HK-2 (cell line): ENCODE results near the gene ZNF521.

Experiments
- DNase-seq: peaks from one replicate; pipeline ENCODE4 v3.0.0-alpha.2; 2018; ENCODE audit not compliant: unreplicated experiment

Gene ZNF521

GRCh38 chr18:25250474-25250851 lies 101.5 kb downstream of the ZNF521 start:
- DNase-seq, result no peak

- DNase-seq, result no peak
Observed at GRCh38 chr18:25248755-25249154, 103.2 kb downstream of the ZNF521 start.

DNA sequence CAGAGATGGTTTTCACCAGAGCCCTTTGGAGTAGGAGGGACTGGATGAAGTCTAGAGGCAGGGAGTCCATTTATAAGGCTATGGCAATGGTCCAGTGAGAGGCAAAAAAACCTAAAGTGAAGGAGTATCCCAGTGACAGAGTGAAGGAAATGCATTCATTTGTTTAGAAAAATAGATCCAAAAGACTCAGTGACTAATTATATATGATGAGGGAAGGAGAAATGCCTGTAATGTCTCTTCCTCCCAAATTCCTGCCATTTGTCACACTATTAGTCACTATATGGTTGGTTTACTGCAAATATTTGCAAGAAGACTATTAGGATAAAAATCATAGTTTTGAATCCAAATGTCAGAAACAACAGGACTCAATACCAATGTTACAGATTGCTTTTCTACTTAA lies 104.2 kb downstream of the ZNF521 start:
- DNase-seq, result no peak

DNA sequence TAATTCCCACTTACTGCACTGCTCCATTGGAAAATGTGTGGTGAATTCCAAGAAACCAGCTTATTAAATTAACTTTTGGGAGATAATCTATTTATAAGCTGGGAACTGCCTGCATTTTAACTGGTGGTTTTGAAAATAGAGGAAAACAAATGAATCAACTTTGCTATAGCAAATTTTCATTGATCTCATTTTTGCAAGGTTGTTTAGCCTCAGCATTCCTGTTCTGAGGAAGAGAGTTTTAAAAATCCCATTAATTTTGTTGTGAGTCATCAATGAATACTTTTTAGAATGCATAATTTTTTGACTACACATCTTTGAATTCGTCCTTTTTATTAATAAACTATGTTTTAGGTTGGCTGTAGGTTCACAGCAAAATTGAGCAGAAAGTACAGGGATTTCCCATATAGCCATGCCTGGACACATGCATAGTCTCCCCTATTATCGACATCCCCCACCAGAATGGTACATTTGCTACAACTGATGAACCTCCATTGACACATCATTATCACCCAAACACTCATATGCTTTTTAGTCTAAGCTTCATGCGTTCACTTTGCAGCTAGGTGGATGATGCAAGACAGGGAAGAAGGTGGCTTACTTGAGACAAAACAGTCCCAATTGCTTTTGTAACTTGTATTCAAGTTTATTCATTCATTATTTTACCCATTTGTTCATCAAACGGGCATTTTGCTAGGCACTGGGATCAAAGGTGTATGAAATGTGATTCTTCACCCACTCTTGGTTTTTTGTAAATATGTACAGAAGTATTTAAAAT lies 106.9 kb downstream of the ZNF521 start:
- no peak for DNase-seq

DNA sequence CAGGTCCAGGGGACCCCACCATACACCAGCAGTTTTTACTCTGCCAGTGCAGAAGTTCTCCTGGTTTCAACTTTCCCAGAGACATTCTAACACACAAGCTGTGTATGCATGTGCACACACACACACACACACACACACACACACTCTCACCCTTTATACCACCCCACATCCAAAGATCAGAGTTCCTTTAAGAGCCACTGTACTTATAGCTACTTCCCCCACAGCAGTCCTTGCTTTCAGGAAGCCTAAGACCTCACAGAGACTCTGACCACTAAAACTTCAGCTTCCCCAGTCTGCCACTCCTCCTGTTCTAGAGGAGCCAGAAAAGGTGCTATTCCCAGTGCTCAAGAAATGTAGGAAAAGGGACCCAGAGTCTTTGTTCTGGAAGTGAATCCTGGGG lies 107.8 kb downstream of the ZNF521 start:
- no peak for DNase-seq

GRCh38 chr18:25243754-25244153 lies 108.2 kb downstream of the ZNF521 start:
- DNase-seq, result no peak

- no peak for DNase-seq
Observed at GRCh38 chr18:25243257-25243656, 108.7 kb downstream of the ZNF521 start.

DNA sequence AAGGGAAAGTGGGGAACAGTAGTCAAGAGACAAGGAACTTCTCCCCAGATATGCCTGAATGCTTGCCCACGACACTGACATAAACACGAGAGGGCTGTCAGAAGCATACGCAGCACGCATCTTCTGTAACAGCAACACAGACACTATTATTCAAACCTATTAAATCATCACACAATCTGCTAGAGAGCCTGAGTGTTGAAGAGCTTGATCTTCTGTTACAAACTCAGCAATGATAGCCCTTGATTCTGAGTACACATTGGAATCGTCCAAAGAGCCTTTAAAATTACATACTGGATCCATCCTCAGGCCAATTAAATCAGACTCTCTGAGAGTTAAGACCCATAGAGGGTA lies 111.6 kb downstream of the ZNF521 start:
- no peak for DNase-seq

- DNase-seq, result no peak
Observed at GRCh38 chr18:25239581-25240419, 112.2 kb downstream of the ZNF521 start.

DNA sequence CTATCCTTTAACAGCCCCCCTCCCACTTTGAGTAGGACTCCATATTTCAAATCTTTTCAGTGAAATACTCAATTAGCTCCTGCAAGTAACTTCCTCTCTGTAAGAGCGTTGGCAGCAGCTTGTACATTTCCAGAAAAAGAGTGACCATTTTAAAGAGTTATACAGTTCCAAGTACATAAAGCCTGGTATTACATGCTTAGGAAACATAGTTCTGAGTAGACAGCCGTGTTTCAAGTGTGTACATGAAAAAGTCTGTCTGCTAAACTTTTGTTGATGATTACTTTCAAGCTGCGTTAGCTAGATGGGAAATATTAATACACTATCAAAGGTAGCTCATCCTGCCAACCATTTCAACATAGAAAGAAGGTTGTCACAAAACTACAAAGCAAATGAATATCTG lies 112.8 kb downstream of the ZNF521 start:
- no peak for DNase-seq

DNA sequence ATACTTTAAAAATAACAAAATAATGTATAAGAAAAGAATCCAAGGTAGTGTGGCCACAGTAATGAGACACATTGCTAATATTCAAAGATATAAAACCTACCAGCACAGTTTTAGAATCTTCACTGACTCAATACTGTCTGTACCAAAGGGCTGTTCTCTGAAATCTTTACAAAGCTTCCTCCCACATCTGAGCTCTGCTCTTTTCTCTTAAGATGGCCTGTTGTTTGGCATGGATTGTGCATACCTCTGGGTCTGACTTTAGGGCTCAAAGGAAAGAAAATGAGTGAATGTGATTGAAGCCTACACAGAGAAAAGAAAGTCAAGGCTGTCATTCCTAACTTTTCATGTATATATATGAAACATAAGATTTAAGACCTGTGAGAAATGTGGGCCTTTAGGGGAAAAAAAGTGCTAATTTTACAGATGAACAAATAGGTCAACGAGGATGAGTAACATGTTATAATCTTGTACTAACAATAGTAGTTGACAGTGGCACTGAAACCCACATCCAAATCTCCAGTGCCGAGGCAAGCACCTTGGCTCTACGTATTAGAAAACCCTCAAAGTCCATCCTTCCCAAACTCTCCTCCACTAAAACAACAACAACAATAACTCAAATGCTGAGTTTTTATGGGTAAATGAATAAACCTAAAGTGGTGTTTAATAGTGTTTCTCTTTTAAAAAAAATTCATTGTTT lies 114.2 kb downstream of the ZNF521 start:
- no peak for DNase-seq

- no peak for DNase-seq
Observed at GRCh38 chr18:25236736-25237135, 115.2 kb downstream of the ZNF521 start.

- no peak for DNase-seq
Observed at GRCh38 chr18:25235401-25236042, 116.4 kb downstream of the ZNF521 start.

DNA sequence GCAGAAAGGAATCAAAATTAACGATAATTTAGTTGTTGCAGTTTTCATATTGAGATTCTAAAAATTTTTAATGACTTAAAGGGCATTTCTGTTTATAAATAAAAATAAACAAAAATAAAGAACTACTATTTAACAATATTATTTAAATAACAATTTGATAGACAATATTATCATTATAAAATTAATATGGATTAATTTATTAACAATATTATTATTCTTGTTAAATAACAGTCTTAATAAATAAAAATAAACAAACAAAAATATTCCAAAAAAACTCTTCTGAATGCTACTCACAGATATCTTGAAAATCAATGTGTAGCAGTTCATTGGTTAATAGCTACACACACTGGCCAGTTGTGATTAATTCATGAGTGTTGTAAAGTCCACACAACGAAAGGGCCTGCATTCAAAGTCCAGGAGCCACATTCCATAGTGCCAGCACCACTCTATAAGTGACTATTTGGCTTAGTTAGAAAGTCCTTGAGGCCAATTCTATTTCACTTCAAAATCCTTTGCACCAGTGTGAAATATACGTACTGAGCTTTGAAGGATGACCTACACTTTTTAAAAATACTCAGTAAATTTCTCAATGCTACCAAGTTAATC lies 117.1 kb downstream of the ZNF521 start:
- no peak for DNase-seq

- DNase-seq, result no peak
Observed at GRCh38 chr18:25234322-25234639, 117.7 kb downstream of the ZNF521 start.

DNA sequence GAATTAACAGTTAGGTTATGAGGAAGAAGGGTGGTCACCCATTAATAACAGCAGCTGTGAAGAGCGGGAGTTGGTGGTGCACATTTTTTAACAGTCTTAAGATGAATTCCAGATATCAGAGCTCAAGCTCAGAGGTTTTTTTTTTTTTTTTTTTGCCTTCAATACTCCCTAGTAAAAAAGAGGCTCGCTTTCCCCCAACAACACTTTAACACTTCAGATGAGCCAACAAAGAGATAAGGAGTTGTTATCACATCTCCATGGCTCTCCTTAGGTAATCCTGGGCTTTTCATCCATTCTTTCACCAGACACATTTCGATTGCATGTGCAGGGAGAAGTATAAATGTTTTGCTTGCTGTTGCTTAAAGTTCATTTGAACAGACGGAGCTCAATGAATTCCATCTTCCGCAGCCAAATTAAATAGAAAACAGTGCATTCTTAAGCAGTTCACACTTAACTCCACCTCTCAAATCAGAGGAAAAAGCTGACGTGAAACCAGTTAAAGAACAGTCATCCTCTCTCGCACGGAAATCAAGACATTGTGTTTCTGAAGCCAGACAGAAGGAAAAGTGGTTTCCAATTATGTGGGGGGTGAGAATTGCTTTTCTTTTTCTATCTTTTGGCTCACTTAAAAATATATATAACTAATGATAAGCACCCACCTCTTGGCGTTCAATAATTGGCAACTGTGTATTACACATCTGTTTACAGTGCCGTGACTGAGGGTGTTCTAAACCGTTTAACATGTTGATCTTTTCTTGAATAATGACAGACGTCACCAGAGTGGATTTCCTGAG lies 118.2 kb downstream of the ZNF521 start:
- no peak for DNase-seq

- no peak for DNase-seq
Observed at GRCh38 chr18:25231327-25231691, 120.7 kb downstream of the ZNF521 start.

GRCh38 chr18:25230658-25231326 lies 121.2 kb downstream of the ZNF521 start:
- no peak for DNase-seq

DNA sequence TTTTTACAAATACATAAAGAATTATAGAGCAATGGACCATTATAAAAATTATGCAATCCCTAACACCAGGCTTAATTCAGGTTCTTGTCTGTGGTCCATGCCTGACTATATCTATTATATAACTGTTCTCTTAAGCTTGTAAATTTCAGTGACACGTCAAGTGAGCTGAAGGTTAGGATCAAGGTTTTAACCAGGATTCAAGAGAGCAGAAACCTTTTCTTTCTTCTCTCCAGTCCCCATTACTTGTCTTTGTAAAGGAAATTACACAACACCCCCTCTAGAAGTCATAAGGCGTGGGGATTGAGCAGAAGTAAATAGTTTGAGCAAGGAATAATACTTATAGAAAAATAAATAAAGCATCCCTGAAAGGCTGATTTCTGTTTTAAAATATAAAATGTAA lies 122.0 kb downstream of the ZNF521 start:
- no peak for DNase-seq

DNA sequence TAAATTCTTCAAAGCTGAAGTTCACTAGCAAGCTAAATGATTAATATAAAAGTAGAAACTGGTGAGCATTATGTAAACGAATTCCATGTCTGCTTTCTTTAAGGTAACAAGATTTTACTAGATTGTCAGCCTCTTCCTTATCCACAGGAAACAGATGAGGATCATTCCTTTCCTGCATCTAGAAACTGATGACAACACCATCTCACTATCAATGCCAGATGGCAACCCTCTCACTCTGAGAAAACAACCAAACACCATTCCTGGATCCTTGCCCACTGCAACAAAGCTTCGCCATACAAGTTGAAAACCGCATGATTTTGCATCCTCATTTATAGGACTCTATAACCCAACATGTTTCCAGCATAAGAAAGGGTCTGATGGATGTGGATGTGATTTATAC lies 122.9 kb downstream of the ZNF521 start:
- no peak for DNase-seq

DNA sequence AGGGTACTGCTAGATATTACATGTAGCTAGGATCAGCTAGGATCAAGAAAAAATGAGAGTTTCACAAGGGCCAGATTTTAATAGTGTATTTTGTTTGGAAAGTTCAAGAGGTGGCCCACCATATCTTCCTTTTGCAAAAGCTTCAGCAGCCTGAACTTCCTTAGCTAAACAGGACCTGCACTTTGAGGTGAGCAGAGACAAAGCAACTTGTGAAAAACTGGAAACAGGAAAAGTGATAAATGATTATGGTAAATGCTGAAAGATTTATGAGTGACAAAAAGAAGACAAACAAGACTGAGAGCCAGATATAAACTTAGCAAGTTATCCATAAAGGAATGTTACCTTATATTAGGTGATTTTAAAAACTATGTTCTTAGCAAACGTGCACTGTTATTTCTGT lies 123.6 kb downstream of the ZNF521 start:
- DNase-seq, result no peak
